ENCODE measurements around the gene ULBP1. TPM values are rescaled to one million over a fixed set of nuclear protein-coding genes. Genes with fewer than 3 reads are reported as not detected.
"Not testable (repeated sequence)": the region's sequence is repeated elsewhere in the genome, so short reads cannot be mapped to it uniquely, and the experiment has no call there.

Gene ULBP1
- total RNA-seq, 4 donors from 2014 or later, result not detected

- H3K4me3 ChIP-seq; intact Hi-C loops (cut with DNase I; ENCODE audit: low total_unique reads); H3K4me1 ChIP-seq; H3K27me3 ChIP-seq; DNase-seq; H3K36me3 ChIP-seq; H3K9me3 ChIP-seq; H3K27ac ChIP-seq: not testable (repeated sequence)
These were observed 17.1 kb upstream of the ULBP1 start for GRCh38 chr6:149946631-149947030.

GRCh38 chr6:149947533-149947932 is 16.2 kb upstream of the ULBP1 start:
- H3K4me1 ChIP-seq; DNase-seq; H3K9me3 ChIP-seq; H3K36me3 ChIP-seq; H3K27me3 ChIP-seq; H3K27ac ChIP-seq; H3K4me3 ChIP-seq; intact Hi-C loops (cut with DNase I; ENCODE audit: low total_unique reads): not testable (repeated sequence)

- Histone ChIP-seq H3K27ac (no peak overlapping the region), H3K4me1 (no peaks in the 10 kb centered on the region), H3K27me3 (peaks cover 0 to 11% of the 10 kb centered on the region in 2 donors), H3K4me3 (no peak overlapping the region), H3K36me3 (no peaks in the 10 kb centered on the region), H3K9me3 (no peaks in the 10 kb centered on the region)
- no peak for TF ChIP-seq CTCF (IDR thresholded peaks at IDR 0.05)
- no peak for TF ChIP-seq POLR2A (IDR thresholded peaks at IDR 0.05)
- intact Hi-C loops (cut with DNase I; ENCODE audit: low total_unique reads), result no loop called here
- no peak for DNase-seq
These were observed 15.7 kb upstream of the ULBP1 start for GRCh38 chr6:149948011-149948410.

GRCh38 chr6:149948616-149949015 is 15.1 kb upstream of the ULBP1 start:
- H3K4me1 ChIP-seq, result no peaks in the 10 kb centered on the region
- H3K27ac ChIP-seq, result no peak overlapping the region
- H3K4me3 ChIP-seq, result no peak overlapping the region
- H3K9me3 ChIP-seq, result no peaks in the 10 kb centered on the region
- DNase-seq, result no peak
- peaks cover 0 to 17% of the 10 kb centered on the region in 2 donors for H3K27me3 ChIP-seq
- TF ChIP-seq POLR2A (IDR thresholded peaks at IDR 0.05), result no peak
- H3K36me3 ChIP-seq, result no peaks in the 10 kb centered on the region
- intact Hi-C loops (cut with DNase I; ENCODE audit: low total_unique reads), result no loop called here

GRCh38 chr6:149950423-149950822 is 13.3 kb upstream of the ULBP1 start:
- H3K4me3 ChIP-seq, result no peak overlapping the region
- no peak for TF ChIP-seq CTCF (IDR thresholded peaks at IDR 0.05)
- no peak for TF ChIP-seq POLR2A (IDR thresholded peaks at IDR 0.05)
- H3K27ac ChIP-seq, result no peak overlapping the region
- no peaks in the 10 kb centered on the region for H3K36me3 ChIP-seq
- H3K27me3 ChIP-seq, result peaks cover 0 to 22% of the 10 kb centered on the region in 2 donors
- DNase-seq, result no peak
- intact Hi-C loops (cut with DNase I; ENCODE audit: low total_unique reads), result no loop called here
- no peaks in the 10 kb centered on the region for H3K9me3 ChIP-seq
- no peaks in the 10 kb centered on the region for H3K4me1 ChIP-seq

- Histone ChIP-seq H3K9me3 (no peaks in the 10 kb centered on the region), H3K4me3 (no peak overlapping the region), H3K27me3 (peaks cover 0 to 28% of the 10 kb centered on the region in 2 donors), H3K27ac (no peak overlapping the region), H3K36me3 (no peaks in the 10 kb centered on the region), H3K4me1 (no peaks in the 10 kb centered on the region)
- DNase-seq, result no peak
- intact Hi-C loops (cut with DNase I; ENCODE audit: low total_unique reads), result no loop called here
- TF ChIP-seq CTCF (IDR thresholded peaks at IDR 0.05) (no peak), POLR2A (IDR thresholded peaks at IDR 0.05) (no peak)
These were observed 12.6 kb upstream of the ULBP1 start for GRCh38 chr6:149951096-149951495.

GRCh38 chr6:149951626-149952025 is 12.1 kb upstream of the ULBP1 start:
- intact Hi-C loops (cut with DNase I; ENCODE audit: low total_unique reads), result no loop called here
- TF ChIP-seq POLR2A (IDR thresholded peaks at IDR 0.05), result no peak
- TF ChIP-seq CTCF (IDR thresholded peaks at IDR 0.05), result no peak
- Histone ChIP-seq H3K4me3 (no peak overlapping the region), H3K36me3 (no peaks in the 10 kb centered on the region), H3K27ac (no peak overlapping the region), H3K9me3 (no peaks in the 10 kb centered on the region), H3K4me1 (no peaks in the 10 kb centered on the region), H3K27me3 (peaks cover 0 to 31% of the 10 kb centered on the region in 2 donors)
- DNase-seq, result no peak

GRCh38 chr6:149953390-149953789 is 10.4 kb upstream of the ULBP1 start:
- H3K9me3 ChIP-seq; DNase-seq; intact Hi-C loops (cut with DNase I; ENCODE audit: low total_unique reads); H3K4me1 ChIP-seq; H3K36me3 ChIP-seq; H3K27ac ChIP-seq; H3K4me3 ChIP-seq: not testable (repeated sequence)
- peaks cover 0 to 31% of the 10 kb centered on the region in 2 donors for H3K27me3 ChIP-seq

- DNase-seq; intact Hi-C loops (cut with DNase I; ENCODE audit: low total_unique reads); H3K4me3 ChIP-seq; H3K9me3 ChIP-seq; H3K27ac ChIP-seq; H3K36me3 ChIP-seq; H3K4me1 ChIP-seq: not testable (repeated sequence)
- H3K27me3 ChIP-seq, result peaks cover 0 to 31% of the 10 kb centered on the region in 2 donors
These were observed 9.8 kb upstream of the ULBP1 start for GRCh38 chr6:149953934-149954327.
